Suprapubic skin (tissue), 4 donors: Measurements from ENCODE around the gene TEP1.

Experiments
- CTCF ChIP-seq, 2 donors: fragments of 200-600 bp in 1 of 2; fragments of 450-650 bp in 1 of 2; sonication (generic) in 1 of 2; IDR thresholded peaks; one replicate each; pipeline ENCODE4 v1.5.1; 2016 to 2019; ENCODE audit warnings: antibody characterized with exemption in 2 of 2, mild to moderate bottlenecking in 1 of 2, moderate library complexity in 1 of 2
- EP300 ChIP-seq: sonication (generic); formaldehyde crosslinking; IDR thresholded peaks from one replicate; pipeline ENCODE4 v1.6.1; 2017; ENCODE audit warnings: antibody characterized with exemption
- POLR2A ChIP-seq, 2 donors: fragments of 450-650 bp; IDR thresholded peaks; one replicate each; pipeline ENCODE4 v1.6.1; 2017; ENCODE audit warnings: antibody characterized with exemption in 2 of 2, mild to moderate bottlenecking in 2 of 2, moderate library complexity in 2 of 2
- POLR2AphosphoS5 ChIP-seq, 3 donors: sonication (generic); formaldehyde crosslinking; IDR thresholded peaks; one replicate each; pipeline ENCODE4 v1.6.1; 2017; ENCODE audit warnings: antibody characterized with exemption in 3 of 3

- no peak for TF ChIP-seq POLR2A (IDR thresholded peaks at IDR 0.05)
- TF ChIP-seq CTCF (IDR thresholded peaks at IDR 0.05) = no peak
- no peak for TF ChIP-seq POLR2AphosphoS5 (IDR thresholded peaks at IDR 0.05)
- TF ChIP-seq EP300 = no peak
Measured at GRCh38 chr14:20428802-20429201, 15.5 kb upstream of the TEP1 start.
